Measurements from ENCODE around the gene MRM2.

The MRM2 gene

DNA sequence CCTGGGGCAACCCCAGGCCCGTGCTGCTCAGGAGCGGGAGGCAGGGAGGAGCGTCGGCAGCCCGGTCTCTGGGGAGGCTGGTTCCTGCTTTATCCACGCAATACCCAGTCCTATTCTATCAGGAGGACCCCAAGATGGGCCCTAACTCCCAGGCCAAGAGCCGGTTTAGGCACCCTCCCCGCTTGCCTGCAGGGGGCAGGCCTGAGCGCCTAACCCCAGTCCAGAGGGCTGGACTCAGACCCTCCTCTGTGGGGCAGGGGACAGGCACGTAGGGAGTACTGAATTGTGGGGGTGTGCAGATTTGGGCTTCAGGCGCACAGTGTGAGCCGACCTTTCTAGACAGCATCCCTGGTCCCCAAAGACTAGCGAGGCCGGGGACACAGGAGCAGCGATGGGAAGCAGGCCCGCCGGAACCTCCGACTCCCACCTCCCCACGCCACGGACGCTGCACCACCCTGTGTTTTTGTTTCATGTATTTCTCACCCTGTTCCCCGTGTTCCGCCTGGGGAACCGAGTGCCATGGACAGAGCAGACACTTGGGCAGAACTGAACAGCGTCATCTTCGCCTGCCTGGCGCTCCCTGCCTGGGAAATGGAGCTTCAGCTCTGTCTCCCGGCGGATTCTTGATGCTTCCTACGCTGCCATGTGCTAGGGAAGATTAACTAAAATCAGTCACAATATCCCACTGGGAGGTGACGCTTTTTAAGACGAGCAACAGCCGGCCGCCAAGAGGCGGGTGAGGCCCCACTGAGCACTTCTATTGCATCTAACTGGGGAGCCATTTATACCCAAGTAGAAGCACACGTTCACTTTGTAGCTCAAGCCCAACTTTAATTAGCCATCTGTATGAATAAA is 5.4 kb upstream of the MRM2 start:
- DNase-seq (ENCODE audit: low spot score), result peak; percentile 69

DNA sequence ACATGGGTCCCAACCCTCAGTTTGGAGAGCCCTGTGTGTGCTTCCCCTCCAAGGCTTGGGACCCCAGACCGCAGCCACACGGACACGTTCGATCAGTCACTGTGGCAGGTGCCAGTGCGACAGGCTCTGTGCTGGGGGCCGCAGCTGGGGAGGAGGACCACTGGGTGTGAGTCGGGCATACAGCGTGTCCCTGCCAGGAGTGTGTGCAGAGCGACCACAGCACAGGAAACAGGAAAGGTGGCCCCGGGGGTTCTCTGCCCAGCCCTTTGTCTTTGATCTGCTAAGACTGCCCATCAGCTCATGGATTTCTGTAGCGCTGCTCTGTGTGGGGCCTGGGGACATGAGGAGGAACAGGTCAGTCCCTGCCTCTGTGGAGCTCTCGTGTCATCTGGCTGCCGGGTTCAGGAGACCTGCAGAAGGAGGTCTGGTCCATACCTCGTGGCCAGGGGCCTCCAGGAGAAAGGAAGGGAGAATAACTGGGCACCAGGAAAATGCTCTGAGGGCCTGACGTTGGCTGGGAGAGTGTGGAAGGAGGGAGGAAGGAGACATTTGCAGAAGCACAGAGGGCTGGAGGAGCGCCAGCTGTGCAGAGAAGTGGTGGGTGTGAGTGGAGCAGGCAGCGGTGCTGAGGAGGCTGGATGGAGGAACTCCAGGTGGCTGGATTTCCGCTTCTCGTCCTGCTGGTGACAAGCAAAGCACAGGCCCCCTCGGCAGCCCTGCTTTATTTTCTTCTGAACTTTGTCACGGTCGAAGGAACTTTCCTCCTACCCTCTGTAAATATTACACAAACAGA is 4.1 kb upstream of the MRM2 start:
- DNase-seq (ENCODE audit: low spot score), result peak; percentile 55

DNA sequence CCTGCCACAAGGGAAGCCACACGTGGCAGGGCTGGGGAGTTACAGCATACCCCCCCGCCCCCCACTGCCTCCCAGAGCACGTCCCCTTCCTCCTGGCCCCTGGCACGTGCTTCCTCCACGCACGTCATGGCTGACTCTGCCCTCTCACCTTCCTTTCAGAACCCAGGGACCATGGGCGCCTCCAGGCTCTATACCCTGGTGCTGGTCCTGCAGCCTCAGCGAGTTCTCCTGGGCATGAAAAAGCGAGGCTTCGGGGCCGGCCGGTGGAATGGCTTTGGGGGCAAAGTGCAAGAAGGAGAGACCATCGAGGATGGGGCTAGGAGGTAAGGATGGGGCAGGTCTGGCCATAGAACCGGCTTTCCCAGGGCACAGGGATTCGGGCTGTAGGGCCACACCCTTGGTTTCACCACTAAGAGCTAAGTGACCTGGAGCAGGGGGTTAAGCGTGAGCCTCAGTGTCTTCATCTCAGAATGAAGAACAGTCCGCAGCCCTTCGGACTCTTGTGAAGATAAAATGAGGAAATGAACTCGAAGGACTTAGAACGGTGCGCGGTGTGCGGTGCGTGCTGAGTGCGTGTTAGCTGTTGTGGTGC is 2.5 kb upstream of the MRM2 start:
- no peak for DNase-seq (ENCODE audit: low spot score)

- DNase-seq (ENCODE audit: low spot score), result no peak
Observed at GRCh38 chr7:2243458-2243857, 1.5 kb upstream of the MRM2 start.

- DNase-seq (ENCODE audit: low spot score), result peak; percentile 82
Observed at GRCh38 chr7:2242541-2243429, 780 bp upstream of the MRM2 start.

DNA sequence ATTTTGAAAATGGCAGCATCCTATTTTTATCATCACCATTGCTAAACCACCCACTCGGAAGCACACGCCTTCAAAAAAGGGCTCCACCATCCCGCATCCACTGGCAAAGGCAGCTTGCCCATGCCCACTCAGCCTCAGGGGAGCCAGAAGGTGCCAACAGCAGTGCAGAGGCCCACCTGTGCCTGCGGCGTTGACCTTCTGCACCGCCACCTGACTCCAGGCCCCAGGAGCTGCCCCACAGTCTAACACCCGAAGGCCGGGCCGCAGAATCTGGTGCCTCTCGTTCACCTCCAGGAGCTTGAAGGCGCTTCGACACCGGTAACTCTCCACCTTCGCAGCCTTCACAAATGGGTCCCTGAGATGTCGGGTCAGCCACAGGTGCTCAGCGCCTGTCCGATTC is 2.8 kb downstream of the MRM2 start:
- no peak for DNase-seq (ENCODE audit: low spot score)

DNA sequence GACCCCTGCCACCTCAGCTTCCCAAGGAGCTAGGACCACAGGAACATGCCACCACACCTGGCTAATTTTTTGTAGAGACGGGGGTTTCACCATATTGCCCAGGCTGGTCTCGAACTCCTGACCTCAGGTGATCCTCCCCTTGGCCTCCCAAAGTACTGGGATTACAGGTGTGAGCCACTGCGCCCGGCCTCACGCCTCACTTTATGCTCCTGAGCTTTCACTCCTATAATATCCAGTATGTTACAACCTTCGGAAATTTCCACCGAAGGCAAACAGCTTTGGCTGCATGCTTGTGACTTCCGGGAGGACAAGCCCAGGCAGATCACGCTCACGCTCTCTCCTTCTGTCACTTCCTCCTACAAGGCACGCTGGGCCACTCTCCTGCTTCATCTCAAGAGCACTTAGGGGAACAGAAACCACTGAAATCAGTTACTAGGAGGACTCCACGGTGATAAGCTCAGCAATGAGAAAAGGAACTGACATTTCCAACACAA is 4.8 kb downstream of the MRM2 start:
- peak; percentile 94 for DNase-seq (ENCODE audit: low spot score)

DNA sequence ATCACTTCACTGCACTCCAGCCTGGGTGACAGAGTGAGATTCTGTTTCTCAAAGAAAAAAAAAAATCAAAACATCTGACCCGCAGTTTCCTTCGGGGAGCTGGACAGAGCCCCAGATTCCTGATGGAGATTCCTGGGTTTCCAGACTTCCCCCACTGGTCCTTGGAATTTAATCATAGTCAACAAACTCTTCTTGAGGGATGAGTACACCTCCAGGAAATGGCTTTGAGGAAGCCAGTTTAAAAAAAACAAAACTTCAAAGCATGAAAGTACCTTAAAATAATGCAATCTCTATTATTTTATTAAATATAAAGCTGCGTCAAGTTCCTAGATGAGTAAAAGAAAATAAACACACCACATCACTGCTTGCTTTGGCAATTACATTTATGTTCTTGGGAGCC is 8.1 kb downstream of the MRM2 start:
- DNase-seq (ENCODE audit: low spot score), result no peak

- peak; percentile 95 for DNase-seq (ENCODE audit: low spot score)
Observed at GRCh38 chr7:2232766-2233520, 9.1 kb downstream of the MRM2 start, which contains the start of gene MAD1L1. TSS of gene MAD1L1 (minus strand) at chr7:2232945. CDS start at chr7:2230133, 2,812 bp downstream.

DNA sequence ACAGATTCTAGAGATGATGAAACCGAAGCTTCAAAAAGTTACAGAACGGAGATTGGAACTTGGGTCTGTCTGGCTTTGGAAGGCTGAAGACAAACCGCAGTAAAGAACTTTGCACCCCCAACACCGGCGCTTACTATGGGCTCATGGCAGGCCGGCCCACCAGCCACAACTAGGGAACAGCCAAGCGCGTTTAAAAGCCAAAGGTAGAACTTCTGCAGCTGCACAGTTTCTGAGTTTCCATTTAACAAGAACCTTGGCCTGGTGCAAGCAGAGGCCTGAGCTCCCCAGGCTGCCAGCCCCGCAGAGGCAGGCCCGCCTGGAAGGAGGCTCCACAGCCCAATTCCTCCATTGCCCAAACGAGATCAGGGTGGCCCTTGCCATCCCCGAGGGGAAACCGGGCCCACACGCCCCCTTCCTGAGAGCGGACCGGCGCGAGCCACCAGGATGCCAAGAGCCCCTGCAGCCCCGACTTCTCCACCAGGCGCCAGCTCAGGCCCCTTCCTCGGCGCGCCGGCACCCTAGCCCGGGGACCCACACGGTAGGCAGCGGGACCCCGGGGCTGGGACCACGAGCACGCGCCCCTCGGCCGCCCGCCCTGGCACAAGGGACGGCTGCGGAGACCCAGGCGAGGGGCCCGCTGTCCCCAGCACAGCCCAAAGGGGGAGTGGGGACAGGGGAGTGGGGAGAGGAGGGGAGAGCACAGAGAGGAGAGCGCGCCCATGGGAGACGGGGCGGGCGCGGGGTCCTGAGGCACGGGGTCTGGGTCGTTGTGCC is 9.8 kb downstream of the MRM2 start:
- peak; percentile 69 for DNase-seq (ENCODE audit: low spot score)

GRCh38 chr7:2230882-2231281 is 11.1 kb downstream of the MRM2 start:
- no peak for DNase-seq (ENCODE audit: low spot score)

- DNase-seq (ENCODE audit: low spot score), result no peak
Observed at GRCh38 chr7:2230226-2230625, 11.8 kb downstream of the MRM2 start.

DNA sequence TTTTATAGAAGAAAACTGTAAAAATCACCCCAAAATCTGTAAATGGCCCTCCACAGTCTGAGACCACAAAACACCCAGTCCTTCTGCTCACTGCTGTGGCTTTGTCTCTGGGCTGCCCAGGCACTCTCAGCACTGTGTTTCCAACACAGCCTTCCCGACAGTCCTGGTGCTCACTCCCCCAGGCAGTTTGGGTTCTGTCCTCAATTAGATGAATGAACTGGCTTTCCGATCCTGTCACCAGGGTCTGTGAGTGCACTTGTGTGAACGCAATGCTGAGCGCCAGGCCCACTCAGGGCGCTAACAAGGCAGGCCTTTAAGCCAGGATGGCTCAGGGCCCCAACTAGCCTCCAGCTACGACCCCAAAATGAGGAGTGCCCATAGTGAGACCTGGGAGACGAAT is 12.5 kb downstream of the MRM2 start:
- no peak for DNase-seq (ENCODE audit: low spot score)

DNA sequence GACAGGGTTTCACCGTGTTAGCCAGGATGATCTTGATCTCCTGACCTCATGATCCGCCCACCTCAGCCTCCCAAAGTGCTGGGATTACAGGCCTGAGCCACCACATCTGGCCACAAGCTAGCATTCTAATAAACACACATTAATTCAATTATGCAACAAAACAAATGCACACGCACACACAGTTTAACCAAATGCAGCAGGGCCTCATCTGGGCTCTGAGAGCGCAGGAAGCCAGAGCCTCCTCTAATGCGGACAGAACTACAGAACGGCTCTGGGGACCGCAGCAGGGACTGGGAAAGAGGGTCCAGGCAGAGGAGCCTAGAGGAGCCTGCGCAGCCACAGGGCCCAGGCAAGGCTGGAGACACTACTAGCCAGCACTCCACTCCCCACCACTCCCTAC is 13.1 kb downstream of the MRM2 start:
- DNase-seq (ENCODE audit: low spot score), result no peak

DNA sequence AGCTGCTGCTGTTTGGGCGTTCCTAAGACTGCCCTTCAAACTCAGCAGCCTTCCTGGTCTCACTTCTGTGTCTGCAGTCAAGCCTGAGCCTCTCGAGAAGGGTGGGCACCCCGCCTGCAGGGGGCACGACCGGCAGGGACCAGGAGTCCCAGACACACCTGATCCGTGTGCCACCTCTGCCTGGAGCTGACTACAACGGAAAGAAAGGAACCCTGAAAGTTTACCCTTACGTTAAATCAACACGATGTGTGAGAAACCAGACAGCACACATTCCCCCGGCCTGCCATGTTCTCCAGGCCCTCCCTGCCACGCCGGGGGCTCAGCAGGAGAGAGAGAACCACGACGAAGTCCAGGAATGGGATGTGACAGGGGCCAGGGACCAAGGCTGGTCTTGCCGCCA is 14.3 kb downstream of the MRM2 start:
- no peak for DNase-seq (ENCODE audit: low spot score)

DNA sequence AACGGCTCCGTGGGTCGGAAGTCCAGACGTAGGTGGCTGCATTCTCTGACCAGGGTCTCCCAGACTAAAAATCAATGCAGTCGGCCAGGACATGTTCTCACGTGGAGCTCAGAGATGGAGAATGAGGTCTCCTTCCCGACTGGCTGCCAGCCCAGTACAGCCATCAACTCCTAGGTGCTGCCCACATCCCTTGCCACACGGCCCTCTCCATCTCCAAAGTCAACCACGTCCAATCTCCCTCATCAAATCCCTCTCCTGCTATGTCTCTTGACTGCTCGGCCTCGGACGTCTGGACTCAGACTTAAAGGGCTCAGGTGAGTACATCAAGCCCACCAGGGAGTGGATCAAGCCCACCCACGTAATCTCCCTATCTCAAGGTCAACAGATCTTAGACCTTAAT is 16.2 kb downstream of the MRM2 start:
- no peak for DNase-seq (ENCODE audit: low spot score)

- DNase-seq (ENCODE audit: low spot score), result no peak
Observed at GRCh38 chr7:2225336-2225735, 16.7 kb downstream of the MRM2 start.

DNA sequence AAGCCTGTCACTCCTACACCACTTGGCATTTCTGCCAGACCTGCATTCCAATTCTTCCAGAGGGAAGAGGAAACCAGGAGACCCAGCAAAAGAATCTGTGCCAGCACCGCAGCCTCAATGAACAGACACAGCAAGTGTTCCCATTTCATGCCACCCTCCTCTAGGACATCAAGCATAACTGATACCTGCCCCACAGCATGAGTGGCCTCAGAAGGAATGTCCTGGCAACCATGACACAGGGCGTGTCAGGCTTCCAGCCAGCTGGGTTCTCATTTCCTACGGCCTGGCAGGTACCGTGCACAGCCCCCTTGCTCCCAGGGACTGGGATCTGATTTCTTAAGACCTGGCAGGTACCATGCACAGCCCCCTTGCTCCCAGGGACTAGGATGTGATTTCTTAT is 17.1 kb downstream of the MRM2 start:
- no peak for DNase-seq (ENCODE audit: low spot score)

GRCh38 chr7:2224491-2224928 is 17.5 kb downstream of the MRM2 start:
- no peak for DNase-seq (ENCODE audit: low spot score)

DNA sequence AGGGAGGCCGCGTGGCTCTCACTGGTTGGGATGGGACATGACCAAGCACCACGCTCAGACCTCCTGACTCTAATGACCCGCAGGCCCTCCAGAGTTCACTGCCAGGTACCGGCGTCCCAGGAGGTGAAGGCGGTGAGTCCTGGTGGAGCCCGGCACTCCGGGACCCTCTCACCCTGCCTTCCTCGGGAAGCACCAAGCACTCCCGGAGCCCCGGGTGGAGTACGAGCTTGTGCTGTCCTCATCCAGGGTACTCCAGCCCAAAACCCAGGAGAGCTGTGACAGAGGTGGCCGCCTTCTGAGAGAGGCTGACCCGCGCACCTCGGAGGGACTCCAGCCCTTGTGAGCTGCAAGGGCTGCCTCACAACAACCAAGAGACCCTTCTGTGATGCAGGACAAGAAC is 18.7 kb downstream of the MRM2 start:
- DNase-seq (ENCODE audit: low spot score), result no peak

All from NAMALWA (cell line).